SW 1271 (cell line): ENCODE data around the gene THEM4.
"Not testable (repeated sequence)": the region's sequence is repeated elsewhere in the genome, so short reads cannot be mapped to it uniquely, and the experiment has no call there.

Experiments
- DNase-seq, 2 experiments: peaks; one replicate each; lab custom pipeline; 2025; lab: John Stamatoyannopoulos, UW

The THEM4 gene

GRCh38 chr1:151858886-151859665, 50.2 kb downstream of the THEM4 start:
- no peak for DNase-seq

DNA sequence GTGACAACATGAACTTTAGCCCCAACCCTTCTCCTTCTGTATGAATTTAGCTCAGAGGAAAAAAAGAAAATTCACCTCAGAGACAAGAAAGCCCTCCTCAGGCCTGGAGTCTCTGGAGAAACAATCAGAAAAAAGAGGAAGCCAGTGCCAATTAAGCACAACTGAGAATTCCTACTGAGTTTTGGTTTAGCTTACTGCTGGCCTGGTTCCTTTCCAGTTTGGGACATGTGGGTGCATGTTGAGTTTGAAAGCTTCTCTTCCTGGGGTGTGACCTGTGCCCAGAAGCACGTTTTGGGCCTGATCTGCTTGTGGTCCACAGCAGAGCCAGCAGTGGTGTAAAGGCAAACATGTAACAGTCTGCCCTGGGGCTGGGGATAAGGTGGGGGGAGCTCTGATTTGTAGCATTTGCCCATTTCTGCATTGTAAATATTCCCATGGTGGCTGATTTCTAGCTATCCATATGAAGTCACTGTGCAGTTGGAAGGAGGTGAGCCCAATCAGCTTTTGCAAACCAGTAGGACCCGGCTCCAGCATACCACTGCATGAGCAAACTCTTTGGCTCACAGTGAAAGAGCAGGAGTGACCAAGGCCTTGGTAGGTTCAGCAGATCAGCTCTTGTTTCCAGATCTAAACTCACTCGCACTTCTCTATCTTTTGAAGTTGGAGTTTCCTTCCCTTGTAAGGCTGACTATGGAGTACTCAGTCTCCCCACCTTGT, 51.1 kb downstream of the THEM4 start:
- no peak for DNase-seq

DNA sequence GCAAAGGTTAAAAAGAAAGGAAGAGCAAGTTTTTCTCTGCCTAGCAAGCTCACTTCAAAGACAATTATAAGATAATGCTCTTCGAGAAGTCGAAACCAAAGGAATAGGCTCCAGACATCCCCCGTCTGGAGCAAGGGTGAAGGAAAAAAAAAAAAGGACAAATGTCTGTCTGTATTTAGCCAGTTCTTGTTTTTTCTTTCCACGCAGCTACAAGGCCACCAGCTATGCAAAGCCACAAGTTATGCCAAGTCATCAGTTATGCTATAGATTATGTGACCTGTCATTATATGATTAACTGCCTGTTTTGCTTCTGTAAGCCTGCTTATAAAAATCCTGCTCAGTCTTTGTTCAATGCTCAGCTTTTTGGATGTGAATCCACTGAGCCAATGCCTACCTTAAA, 53.4 kb downstream of the THEM4 start:
- DNase-seq = no peak

DNA sequence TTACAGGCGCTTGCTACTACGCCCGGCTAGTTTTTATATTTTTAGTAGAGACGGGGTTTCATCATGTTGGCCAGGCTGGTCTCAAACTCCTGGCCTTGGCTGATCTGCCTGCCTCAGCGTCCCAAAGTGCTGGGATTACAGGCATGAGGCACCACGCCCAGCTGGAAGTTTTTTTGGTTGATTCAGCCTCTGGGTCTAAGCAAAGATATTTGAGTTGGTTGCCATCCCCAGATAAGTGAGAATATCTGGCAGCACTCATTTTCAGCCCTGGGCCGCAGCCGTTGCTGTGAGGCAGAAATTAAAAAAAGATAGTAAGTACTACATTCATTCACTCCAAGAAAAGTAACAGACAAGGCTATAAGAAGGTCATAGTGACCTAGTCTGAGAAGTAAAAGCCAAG, 53.8 kb downstream of the THEM4 start:
- DNase-seq = not testable (repeated sequence)

GRCh38 chr1:151854658-151855057, 54.7 kb downstream of the THEM4 start:
- DNase-seq = no peak

DNA sequence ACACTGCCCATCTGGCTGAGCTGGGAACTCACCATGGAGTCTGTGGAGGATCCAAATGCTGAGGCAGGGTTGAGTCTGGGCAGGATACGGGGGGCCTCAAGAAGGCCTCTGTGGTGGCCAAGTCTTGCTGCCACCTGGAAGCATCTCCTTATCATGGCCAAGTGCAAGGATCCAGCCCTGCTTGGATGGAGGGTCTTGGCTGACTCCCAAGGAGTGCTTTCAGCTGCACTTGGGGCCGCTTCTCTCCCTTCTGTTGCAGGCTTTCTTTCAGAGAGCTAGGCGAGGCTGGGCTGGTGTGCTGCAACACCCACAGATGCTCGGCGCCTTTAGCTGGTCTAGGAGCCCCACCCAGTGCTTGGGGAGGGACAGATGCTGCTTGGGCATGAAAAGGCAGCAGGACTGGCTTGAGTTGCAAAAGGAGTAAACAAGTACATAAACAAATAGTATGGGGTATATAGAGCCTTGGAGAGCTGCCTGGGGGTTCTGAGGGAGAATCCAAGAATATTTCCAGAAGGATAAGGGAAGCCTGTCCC, 55.8 kb downstream of the THEM4 start, which contains the start of gene THEM5:
Gene THEM5, minus strand, starts transcription at position 302 of the 533 bp plus-strand sequence. Its CDS starts 147 bp downstream, at position 155.
- no peak for DNase-seq

GRCh38 chr1:151852733-151853132, 56.6 kb downstream of the THEM4 start:
- DNase-seq = no peak

DNA sequence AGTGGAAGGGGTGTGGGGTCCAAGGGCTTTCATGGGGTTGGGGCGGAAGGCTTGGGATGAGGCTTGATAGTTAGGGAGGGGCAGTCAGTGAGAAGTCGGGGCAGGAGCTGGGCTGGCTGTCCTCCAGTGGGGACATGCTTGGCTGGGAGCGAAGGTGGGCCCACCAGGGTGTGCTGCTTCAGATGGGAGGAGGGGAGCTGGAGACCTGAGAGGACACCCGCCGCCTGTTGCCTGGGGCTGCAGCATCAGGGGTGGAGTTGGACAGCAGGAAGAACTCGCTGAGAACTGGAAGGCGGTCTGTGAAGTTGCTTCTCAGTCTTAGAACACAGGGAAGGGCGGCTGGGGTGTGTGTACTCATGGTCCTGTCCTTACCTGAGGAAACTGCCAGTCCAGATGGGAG, 57.4 kb downstream of the THEM4 start:
- DNase-seq = no peak

GRCh38 chr1:151849871-151850270, 59.4 kb downstream of the THEM4 start:
- no peak for DNase-seq

DNA sequence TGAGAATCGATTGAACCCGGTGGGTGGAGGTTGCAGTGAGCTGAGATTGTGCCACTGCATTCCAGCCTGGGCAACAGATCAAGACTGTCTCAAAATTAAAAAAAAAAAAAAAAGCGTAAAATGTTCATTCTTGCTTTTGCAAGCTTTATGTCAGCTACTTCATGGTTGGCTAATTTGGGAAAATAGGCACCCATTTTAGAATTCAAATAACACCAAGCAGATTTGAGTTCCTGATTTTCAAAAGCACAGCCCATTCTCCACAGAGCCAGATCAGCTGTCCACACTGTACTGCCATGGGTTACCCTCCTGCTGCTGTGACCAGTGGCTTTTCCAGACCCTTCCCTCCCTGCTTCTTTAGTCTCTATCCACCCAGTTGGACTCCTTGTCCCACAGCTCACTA, 60.2 kb downstream of the THEM4 start:
- DNase-seq = no peak

GRCh38 chr1:151847867-151848596, 61.3 kb downstream of the THEM4 start:
- DNase-seq = no peak

DNA sequence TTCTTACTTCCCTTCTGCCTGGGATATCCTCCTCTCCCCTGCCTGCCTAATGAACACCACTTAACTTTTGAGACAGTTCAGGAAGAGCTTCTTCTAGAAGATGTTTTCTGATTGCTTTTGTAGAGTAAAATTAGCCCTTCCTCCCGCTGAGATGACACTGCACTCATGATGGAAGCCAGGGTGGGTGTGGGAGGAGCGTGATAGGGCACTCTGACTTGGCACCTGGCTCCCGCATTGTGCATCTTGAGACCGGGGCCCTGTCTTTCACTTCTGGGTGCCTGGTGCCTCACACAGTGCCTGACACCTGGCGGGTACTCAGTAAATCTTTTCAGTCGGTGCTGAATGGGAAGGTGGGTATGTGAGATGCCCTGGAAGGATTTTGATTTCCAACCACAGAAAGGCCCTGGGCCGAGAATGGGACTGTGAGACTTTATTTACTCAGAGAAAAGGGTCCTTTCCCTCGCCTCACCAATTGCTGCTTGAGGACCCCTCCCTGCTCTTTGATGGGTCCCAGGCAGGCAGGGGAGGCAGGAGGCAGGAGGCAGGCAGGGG, 62.5 kb downstream of the THEM4 start:
- no peak for DNase-seq

DNA sequence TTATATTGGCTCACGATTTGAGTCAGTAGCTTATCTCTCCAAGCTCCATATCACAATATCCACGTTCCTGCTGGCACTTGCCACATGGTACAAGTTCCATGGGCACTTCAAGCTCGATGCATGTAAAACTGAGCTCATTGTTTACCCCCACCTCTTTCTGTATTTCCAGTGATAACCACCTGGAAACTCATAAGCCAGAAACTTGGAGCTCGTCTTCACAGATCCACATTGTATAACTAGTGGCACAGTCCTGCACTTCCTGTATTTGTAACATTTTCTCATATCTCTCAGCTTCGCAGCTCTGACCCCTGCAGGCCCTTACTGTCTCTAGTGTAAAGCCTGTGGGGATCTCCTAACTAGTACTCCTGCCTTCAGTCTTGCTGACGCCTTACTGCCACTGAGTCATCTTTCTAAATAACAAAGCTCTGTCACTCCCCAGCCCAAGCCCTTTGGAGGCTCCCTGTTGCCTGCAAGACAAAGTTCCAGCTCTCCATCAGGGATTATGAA, 63.2 kb downstream of the THEM4 start:
- DNase-seq = no peak

DNA sequence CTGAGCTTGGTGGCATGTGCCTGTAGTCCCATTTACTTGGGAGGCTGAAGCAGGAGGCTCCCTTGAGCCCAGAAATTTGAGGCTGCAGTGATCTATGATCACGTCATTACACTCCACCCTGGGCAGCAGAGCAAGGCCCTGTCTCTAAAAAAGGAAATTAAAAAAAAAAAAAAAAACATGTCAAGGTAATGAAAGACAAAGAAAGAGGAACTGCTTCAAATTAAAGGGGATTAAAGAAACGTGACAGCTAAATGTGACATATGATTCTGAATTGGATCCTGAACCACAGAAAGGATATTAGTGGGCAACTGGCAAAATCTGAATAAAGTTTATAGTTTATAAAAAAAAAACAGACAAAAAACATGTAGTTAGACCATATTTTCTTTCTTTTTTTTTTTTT, 65.9 kb downstream of the THEM4 start:
- no peak for DNase-seq

- no peak for DNase-seq
Measured at GRCh38 chr1:151841141-151841540, 68.2 kb downstream of the THEM4 start.

- no peak for DNase-seq
Measured at GRCh38 chr1:151840421-151840820, 68.9 kb downstream of the THEM4 start.

GRCh38 chr1:151839457-151840403, 69.6 kb downstream of the THEM4 start, which contains the start of gene C2CD4D:
Gene C2CD4D, minus strand, starts transcription at chr1:151839820. Its CDS starts 831 bp downstream, at chr1:151838989.
- DNase-seq = no peak

GRCh38 chr1:151839082-151839412, 70.3 kb downstream of the THEM4 start:
- no peak for DNase-seq

- no peak for DNase-seq
Measured at GRCh38 chr1:151838222-151839081, 70.9 kb downstream of the THEM4 start.

- DNase-seq = no peak
Measured at GRCh38 chr1:151837884-151838221, 71.5 kb downstream of the THEM4 start.
